Measurements from ENCODE around the gene SLC25A14.
A peak's percentile ranks its signal among the peaks of the same experiment; 100 is the strongest.
"Not testable (repeated sequence)": the region's sequence is repeated elsewhere in the genome, so short reads cannot be mapped to it uniquely, and the experiment has no call there.

SLC25A14 gene

GRCh38 chrX:130339408-130340222, at the start of gene SLC25A14:
Gene SLC25A14 (plus strand): TSS chrX:130339919. CDS start chrX:130340279, 360 bp downstream.
- Mint-ChIP-seq H3K27ac (peak within 1 kb of the TSS; percentile 92), H3K36me3 (ENCODE audit: low read depth) (no peaks in the 10 kb centered on the region), H3K4me1 (ENCODE audit: low read depth) (peaks cover 17% of the 10 kb centered on the region)

GRCh38 chrX:130295519-130296296, 44.0 kb upstream of the SLC25A14 start:
- no peaks in the 10 kb centered on the region for H3K36me3 Mint-ChIP-seq (ENCODE audit: low read depth)
- DNase-seq (ENCODE audit: low spot score): no peak
- peaks cover 5% of the 10 kb centered on the region for H3K27me3 Mint-ChIP-seq (ENCODE audit: low read depth)

More at GRCh38 chrX:130339408-130340222, at the start of gene SLC25A14:
- peak; percentile 58 for DNase-seq (ENCODE audit: low spot score)
- peak within 1 kb of the TSS; percentile 88 for H3K4me3 Mint-ChIP-seq
- no peaks in the 10 kb centered on the region for H3K27me3 Mint-ChIP-seq (ENCODE audit: low read depth)
- no peaks in the 10 kb centered on the region for H3K9me3 Mint-ChIP-seq

GRCh38 chrX:130296297-130296678, 43.4 kb upstream of the SLC25A14 start:
- no peak overlapping the region for H3K4me3 Mint-ChIP-seq
- no peak overlapping the region for H3K27ac Mint-ChIP-seq
- no peaks in the 10 kb centered on the region for H3K4me1 Mint-ChIP-seq (ENCODE audit: low read depth)
- H3K36me3 Mint-ChIP-seq (ENCODE audit: low read depth): no peaks in the 10 kb centered on the region
- no peak for DNase-seq (ENCODE audit: low spot score)
- H3K9me3 Mint-ChIP-seq: no peaks in the 10 kb centered on the region
- peaks cover 5% of the 10 kb centered on the region for H3K27me3 Mint-ChIP-seq (ENCODE audit: low read depth)

More at GRCh38 chrX:130295519-130296296, 44.0 kb upstream of the SLC25A14 start:
- Mint-ChIP-seq H3K9me3 (no peaks in the 10 kb centered on the region), H3K4me3 (no peak overlapping the region), H3K4me1 (ENCODE audit: low read depth) (no peaks in the 10 kb centered on the region), H3K27ac (no peak overlapping the region)

- DNase-seq (ENCODE audit: low spot score): no peak
- Mint-ChIP-seq H3K9me3 (no peaks in the 10 kb centered on the region), H3K36me3 (ENCODE audit: low read depth) (no peaks in the 10 kb centered on the region), H3K4me1 (ENCODE audit: low read depth) (no peaks in the 10 kb centered on the region), H3K27me3 (ENCODE audit: low read depth) (peaks cover 5% of the 10 kb centered on the region), H3K4me3 (no peak overlapping the region), H3K27ac (no peak overlapping the region)
Measured at GRCh38 chrX:130296743-130297142, 43.0 kb upstream of the SLC25A14 start.

- DNase-seq (ENCODE audit: low spot score): no peak
- H3K27me3 Mint-ChIP-seq (ENCODE audit: low read depth): peaks cover 2% of the 10 kb centered on the region
- no peak overlapping the region for H3K4me3 Mint-ChIP-seq
- no peaks in the 10 kb centered on the region for H3K4me1 Mint-ChIP-seq (ENCODE audit: low read depth)
- H3K36me3 Mint-ChIP-seq (ENCODE audit: low read depth): no peaks in the 10 kb centered on the region
- H3K27ac Mint-ChIP-seq: no peak overlapping the region
- H3K9me3 Mint-ChIP-seq: no peaks in the 10 kb centered on the region
Measured at GRCh38 chrX:130299279-130300009, 40.3 kb upstream of the SLC25A14 start.

- H3K4me3 Mint-ChIP-seq: no peak overlapping the region
- H3K36me3 Mint-ChIP-seq (ENCODE audit: low read depth): no peaks in the 10 kb centered on the region
- H3K4me1 Mint-ChIP-seq (ENCODE audit: low read depth): no peaks in the 10 kb centered on the region
- H3K9me3 Mint-ChIP-seq: no peaks in the 10 kb centered on the region
- DNase-seq (ENCODE audit: low spot score): no peak
- H3K27ac Mint-ChIP-seq: no peak overlapping the region
- H3K27me3 Mint-ChIP-seq (ENCODE audit: low read depth): peaks cover 2% of the 10 kb centered on the region
Measured at GRCh38 chrX:130300010-130300282, 39.8 kb upstream of the SLC25A14 start.

GRCh38 chrX:130301405-130301804, 38.3 kb upstream of the SLC25A14 start:
- DNase-seq (ENCODE audit: low spot score): no peak
- Mint-ChIP-seq H3K9me3 (no peaks in the 10 kb centered on the region), H3K4me3 (no peak overlapping the region), H3K4me1 (ENCODE audit: low read depth) (no peaks in the 10 kb centered on the region), H3K27ac (no peak overlapping the region), H3K27me3 (ENCODE audit: low read depth) (peaks cover 2% of the 10 kb centered on the region), H3K36me3 (ENCODE audit: low read depth) (no peaks in the 10 kb centered on the region)

- no peak for DNase-seq (ENCODE audit: low spot score)
- no peaks in the 10 kb centered on the region for H3K9me3 Mint-ChIP-seq
- no peaks in the 10 kb centered on the region for H3K36me3 Mint-ChIP-seq (ENCODE audit: low read depth)
- H3K4me3 Mint-ChIP-seq: no peak overlapping the region
- no peaks in the 10 kb centered on the region for H3K4me1 Mint-ChIP-seq (ENCODE audit: low read depth)
- H3K27me3 Mint-ChIP-seq (ENCODE audit: low read depth): no peaks in the 10 kb centered on the region
- no peak overlapping the region for H3K27ac Mint-ChIP-seq
Measured at GRCh38 chrX:130301977-130302376, 37.7 kb upstream of the SLC25A14 start.

GRCh38 chrX:130304587-130305368, 34.9 kb upstream of the SLC25A14 start:
- no peaks in the 10 kb centered on the region for H3K4me1 Mint-ChIP-seq (ENCODE audit: low read depth)
- no peaks in the 10 kb centered on the region for H3K36me3 Mint-ChIP-seq (ENCODE audit: low read depth)
- H3K9me3 Mint-ChIP-seq: no peaks in the 10 kb centered on the region
- no peak overlapping the region for H3K27ac Mint-ChIP-seq
- no peaks in the 10 kb centered on the region for H3K27me3 Mint-ChIP-seq (ENCODE audit: low read depth)
- H3K4me3 Mint-ChIP-seq: no peak overlapping the region
- DNase-seq (ENCODE audit: low spot score): no peak

GRCh38 chrX:130319886-130320285, 19.8 kb upstream of the SLC25A14 start:
- not testable (repeated sequence) for H3K4me3 Mint-ChIP-seq; H3K27ac Mint-ChIP-seq; H3K4me1 Mint-ChIP-seq (ENCODE audit: low read depth); H3K36me3 Mint-ChIP-seq (ENCODE audit: low read depth); H3K27me3 Mint-ChIP-seq (ENCODE audit: low read depth); DNase-seq (ENCODE audit: low spot score); H3K9me3 Mint-ChIP-seq

- H3K36me3 Mint-ChIP-seq (ENCODE audit: low read depth): no peaks in the 10 kb centered on the region
- H3K4me1 Mint-ChIP-seq (ENCODE audit: low read depth): peaks cover 6% of the 10 kb centered on the region
- peaks cover 8% of the 10 kb centered on the region for H3K9me3 Mint-ChIP-seq
- H3K27ac Mint-ChIP-seq: no peak overlapping the region
- peaks cover 8% of the 10 kb centered on the region for H3K27me3 Mint-ChIP-seq (ENCODE audit: low read depth)
- no peak for DNase-seq (ENCODE audit: low spot score)
- no peak overlapping the region for H3K4me3 Mint-ChIP-seq
Measured at GRCh38 chrX:130321550-130321949, 18.2 kb upstream of the SLC25A14 start.

- H3K4me1 Mint-ChIP-seq (ENCODE audit: low read depth): no peaks in the 10 kb centered on the region
- no peaks in the 10 kb centered on the region for H3K36me3 Mint-ChIP-seq (ENCODE audit: low read depth)
- no peak overlapping the region for H3K27ac Mint-ChIP-seq
- peaks cover 8% of the 10 kb centered on the region for H3K27me3 Mint-ChIP-seq (ENCODE audit: low read depth)
- no peaks in the 10 kb centered on the region for H3K9me3 Mint-ChIP-seq
- no peak for DNase-seq (ENCODE audit: low spot score)
- no peak overlapping the region for H3K4me3 Mint-ChIP-seq
Measured at GRCh38 chrX:130330146-130330545, 9.6 kb upstream of the SLC25A14 start.

- peak; percentile 6 for DNase-seq (ENCODE audit: low spot score)
- H3K4me3 Mint-ChIP-seq: no peak overlapping the region
- H3K36me3 Mint-ChIP-seq (ENCODE audit: low read depth): no peaks in the 10 kb centered on the region
- no peaks in the 10 kb centered on the region for H3K9me3 Mint-ChIP-seq
- peaks cover 8% of the 10 kb centered on the region for H3K27me3 Mint-ChIP-seq (ENCODE audit: low read depth)
- H3K4me1 Mint-ChIP-seq (ENCODE audit: low read depth): no peaks in the 10 kb centered on the region
- no peak overlapping the region for H3K27ac Mint-ChIP-seq
Measured at GRCh38 chrX:130330706-130331105, 9.0 kb upstream of the SLC25A14 start.
